Pulmonary artery endothelial cell (primary cell): ENCODE results near the gene CNKSR3. TPM values are rescaled to one million over a fixed set of nuclear protein-coding genes. Genes with fewer than 3 reads are reported as not detected.

Experiments
- DNase-seq: peaks from one replicate; pipeline ENCODE4 v3.0.0-alpha.2; 2011; ENCODE audit warnings: low read depth, low spot score
- total RNA-seq: library from RNA; depleted of rRNA; stranded (reverse); fragments of >200 nt; gene quantifications from 2 replicates; pipeline ENCODE4 v1.2.3, GENCODE V29; 2014

The CNKSR3 gene
- total RNA-seq, 1 donor from 2014 or later = 7.3 TPM

DNA sequence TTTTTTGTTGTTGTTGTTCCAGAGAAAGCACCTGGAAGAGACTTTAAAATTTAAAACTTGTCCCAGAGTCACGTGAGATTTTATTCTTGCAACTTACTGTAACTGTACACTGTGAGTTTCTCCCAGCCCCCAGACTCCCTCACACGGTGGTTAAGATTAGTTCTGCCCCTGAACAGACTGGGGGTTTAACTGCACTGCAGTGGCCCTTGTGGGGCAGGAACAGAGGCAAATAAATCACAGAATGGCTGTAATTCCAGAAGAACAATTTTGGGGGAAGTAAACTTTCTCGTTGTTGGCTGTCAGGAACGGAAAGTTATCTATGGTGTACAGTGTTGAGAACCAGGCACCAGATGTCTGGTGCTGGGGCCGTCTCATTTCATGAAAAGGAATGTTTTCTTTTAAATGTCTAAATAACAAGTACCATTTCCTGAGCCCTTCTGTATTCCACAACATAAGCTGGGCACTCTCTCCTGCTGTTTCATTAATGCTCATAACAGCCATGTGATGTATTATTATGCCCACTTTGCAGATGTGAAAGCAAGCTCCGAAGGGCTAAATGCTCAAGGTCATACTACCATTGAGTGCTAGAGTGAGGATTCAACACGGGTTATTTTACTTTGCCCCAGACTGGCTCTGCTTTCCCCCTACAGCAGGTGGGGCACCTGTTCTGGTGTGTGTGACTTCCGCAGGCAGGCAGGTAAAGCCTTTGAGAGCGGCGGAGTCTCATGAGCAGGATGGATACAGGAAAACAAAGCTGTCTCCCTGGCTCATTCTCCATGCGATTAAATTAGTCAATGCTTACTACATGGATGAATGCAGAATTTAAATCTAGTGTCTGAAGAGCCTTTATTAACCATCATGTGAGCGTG lies 30.5 kb downstream of the CNKSR3 start:
- DNase-seq = no peak

DNA sequence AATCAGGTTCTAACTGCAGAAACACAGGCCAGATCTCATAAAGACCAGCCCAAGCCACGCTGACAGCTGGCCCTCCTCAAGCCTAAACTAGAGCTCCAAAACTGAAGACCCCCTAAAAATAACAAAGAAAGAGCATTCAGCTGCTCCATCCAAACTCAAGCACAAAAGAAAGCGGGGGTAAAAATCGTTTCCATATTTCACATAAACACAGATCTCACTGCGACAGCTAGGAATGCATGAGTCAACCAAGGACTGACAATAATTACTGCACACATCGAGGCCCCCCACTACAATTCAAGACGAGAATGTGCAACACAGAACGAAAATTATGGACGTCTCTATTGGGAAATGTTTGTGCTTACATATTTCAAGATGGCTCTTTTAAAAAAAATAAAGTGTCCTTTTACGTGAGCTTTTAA lies 31.1 kb downstream of the CNKSR3 start:
- no peak for DNase-seq

DNA sequence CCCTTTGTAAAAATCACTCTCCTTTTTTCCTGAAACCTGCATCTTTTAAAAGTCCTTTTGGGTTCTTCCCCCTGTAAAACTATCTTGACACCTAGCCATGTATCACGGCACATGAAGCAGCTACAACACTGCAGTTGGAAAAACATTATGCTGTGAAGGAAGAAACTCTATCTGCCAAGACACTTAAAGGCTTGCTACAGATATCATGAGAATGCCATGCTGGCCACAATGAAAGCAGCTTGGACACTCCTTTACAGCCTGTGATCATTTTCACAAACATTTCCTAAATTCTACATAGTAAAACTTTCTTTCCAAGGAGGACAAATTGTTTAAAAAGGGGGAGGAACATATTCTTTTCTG lies 31.8 kb downstream of the CNKSR3 start:
- no peak for DNase-seq

DNA sequence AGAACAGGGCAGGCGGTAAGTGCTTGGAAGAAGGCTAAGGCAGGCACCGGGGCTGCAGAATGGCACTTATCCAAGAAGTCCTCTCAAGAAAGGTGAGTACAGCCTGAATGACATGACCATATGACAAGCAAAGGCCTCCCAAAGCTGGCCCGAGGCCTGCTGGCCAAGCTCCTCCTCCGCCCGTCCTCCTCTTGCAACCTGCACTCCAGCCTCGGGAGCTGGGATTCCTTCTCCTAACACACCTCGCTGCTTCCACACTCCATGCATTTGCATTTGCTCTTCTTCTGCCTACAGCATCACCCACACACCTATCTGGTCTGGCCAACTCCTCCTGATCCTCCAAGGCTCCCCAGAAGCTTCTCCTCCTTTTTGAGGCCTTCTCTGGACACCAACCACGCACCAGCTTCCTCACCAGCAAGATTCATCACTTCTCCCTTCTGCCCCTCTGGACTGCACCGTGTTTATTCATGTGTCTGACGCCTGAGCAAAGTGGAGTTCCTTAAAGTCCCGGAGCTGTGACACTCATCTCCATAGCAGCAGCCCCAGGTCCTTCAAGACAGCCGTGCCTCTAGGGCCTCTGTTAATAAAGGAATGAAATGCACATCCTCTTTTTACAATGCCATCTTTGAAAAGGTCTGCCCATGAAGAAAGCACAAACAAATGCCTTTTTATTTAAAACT lies 32.3 kb downstream of the CNKSR3 start:
- no peak for DNase-seq

DNA sequence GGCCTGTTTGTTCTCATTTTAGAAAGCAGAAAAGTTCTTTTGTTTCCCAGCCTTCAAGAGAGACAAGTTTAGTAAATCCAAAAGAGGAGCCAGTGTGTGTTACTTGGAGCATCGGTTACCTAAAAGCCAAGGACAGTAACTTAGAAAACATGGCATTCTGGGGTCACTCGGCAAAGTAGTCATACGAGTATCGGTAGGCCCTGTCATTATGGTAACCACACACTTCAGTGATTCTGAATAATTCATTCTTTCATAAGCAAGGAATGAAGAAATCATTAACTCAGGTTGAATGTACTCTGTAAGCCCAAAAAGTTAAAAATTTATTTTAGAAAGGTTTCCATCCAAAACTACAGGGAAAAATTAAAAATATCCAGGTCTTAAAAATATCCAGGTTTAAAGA lies 34.0 kb downstream of the CNKSR3 start:
- no peak for DNase-seq

DNA sequence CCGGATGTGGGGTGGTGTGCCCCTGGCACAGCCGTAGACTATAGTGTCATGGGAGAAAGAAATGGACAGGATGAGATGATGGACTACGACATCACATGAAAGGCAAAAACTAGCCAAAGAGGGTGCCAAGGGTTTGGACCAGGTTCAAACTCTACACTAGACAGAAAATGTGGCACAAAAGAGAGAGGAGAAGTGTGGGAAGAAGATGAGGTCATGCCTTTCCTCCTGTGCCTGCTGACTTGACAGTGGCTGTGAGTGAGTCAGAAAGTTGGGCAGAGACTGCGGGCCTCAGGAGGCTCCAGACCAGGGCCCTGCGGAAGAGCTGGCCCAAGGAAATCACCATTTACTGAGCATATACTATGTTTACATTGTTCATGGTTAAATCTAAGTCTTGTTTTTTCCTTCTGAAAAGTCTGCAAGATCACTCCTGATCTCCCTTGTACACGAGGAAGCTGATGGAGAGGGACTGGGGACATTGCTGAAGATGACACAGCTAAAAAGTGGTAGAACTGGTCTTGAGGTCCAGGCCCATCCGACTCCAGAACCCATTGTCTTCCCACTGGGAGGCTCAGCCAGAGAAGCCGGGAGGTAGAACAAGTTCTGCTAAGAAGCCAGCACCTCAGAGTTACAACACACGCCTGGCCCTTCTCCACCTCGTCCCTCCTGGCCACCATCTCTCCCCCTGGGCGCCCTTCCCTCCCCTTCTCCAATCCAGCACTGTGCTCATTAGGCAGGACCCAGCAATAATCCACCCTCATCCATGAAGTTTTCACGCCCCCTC lies 35.6 kb downstream of the CNKSR3 start:
- peak; percentile 65 for DNase-seq

DNA sequence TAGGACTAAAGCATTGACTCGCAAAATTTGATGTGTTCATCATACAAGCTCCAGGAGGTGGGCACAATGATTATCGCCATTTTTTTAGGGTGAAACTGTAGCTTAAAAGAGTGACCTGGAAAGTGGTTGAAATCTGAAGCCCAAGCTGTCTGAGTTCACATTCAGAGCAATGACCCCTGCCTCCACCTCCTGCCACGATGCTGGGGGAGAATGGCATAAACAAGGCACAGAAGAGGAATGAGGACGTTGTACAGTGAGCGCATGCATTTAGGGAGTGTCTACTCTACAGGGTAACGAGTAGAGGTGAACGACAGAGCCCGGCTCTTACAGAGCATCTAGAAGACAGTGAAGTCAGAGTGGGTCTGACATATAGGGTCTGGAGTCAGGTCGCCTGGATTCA lies 37.2 kb downstream of the CNKSR3 start:
- no peak for DNase-seq

DNA sequence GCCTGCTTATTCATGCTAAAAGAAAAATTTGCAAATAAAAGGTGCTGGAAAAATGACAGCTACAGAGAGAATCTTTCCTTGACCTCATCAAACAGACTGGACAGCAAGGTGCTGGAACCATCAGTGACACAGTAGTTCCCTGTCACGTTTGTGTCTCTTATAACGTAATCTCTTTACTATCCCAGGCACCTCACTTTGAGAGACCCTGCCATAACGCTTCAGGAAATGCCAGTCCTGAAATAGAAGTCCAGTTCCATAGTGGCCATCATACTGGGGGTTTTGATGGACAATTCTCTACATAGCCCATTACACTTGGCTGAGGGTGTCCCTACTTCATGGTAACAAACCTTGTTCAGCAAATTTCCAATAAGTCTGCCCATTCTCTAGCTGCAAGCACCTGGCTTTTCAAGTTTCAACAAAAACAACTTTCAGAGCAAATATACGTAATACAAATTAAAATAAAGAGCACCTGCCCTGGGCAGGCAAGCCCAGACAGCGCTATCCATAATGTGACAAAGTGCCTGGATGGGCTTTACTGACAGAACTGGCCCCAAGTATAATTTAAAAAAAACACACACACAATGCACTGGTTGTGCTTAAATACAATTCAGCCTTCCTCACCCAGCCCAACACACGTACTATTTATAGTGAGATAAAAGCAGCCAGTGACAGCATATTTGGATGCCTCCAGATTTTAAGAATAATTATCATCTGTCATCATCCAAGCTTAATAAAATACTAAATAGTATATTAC lies 38.7 kb downstream of the CNKSR3 start:
- DNase-seq = no peak

DNA sequence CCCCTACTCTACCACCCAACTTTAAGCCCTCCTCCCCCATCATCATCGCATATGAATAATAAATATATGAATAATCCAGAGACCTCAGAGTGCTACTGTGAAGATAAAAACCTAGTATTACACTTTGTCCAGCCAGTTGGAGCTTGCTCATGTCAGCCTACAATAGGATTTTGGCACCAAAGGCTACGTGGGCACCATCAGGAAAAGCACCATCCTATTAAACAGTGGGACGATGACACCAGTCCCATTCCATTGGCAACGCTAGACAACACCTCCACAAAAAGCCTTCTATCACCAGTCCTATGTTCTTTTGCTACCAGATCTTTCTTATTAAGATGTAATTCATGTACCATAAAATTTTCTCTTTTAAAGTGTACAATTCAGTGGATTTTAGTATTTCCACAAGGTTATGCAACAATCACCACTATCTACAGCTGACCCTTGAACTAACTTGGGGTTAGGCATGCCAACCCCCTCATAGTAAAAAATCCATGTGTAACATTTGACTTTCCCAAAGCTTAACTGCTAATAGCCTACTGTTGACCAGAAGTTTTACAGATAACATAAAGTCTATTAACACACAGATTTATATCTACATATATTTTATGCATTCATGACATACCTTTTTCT lies 41.1 kb downstream of the CNKSR3 start:
- no peak for DNase-seq

DNA sequence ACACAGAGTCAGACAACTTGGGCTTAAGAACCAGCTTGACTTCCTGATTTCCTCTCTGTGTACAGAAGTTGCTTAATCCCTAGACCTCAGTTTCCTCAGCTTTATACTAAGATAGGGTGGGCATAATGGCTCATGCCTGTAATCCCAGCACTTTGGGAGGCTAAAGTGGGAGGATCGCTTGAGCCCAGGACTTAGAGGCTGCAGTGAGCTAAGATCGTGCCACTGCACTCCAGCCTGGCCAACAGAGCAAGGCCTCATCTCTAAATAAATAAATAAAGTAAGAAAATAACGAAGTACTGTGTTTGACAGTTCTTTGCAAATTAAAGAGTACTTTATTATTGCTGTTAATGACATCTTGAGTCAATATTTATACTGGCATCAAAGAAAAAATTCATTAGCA lies 41.7 kb downstream of the CNKSR3 start:
- no peak for DNase-seq

DNA sequence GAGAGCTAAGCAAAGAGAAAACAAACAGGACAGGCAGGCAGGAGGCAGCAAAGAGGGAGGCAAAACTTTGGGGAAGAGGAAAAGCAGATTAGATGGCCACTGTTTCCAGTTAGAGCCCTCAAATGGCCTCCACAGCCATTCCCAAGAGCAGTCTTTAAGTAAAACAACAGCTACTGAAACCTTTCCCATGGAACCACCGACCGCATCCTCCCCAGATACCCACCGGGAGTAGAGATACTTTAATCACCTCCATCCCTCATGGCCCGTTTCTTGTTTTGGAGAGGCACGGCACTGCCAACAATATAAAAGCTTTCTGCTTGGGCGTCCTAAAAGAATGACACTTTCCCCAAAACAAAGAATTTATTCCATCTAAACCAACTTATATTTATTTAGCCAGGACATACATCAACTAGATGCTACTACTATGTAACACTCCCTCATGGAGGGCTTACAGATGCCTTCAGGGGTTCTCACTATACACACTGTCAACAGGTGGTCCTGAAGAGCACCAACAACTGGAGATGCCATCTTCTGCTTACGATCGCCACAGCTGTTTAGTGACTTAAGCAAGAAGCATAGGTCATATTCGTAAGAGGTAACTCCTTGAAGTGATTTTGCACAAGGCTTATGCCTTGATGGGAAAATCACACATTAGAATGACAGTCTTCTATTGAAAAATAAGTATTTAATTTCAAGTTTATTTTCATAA lies 43.4 kb downstream of the CNKSR3 start:
- DNase-seq = no peak

DNA sequence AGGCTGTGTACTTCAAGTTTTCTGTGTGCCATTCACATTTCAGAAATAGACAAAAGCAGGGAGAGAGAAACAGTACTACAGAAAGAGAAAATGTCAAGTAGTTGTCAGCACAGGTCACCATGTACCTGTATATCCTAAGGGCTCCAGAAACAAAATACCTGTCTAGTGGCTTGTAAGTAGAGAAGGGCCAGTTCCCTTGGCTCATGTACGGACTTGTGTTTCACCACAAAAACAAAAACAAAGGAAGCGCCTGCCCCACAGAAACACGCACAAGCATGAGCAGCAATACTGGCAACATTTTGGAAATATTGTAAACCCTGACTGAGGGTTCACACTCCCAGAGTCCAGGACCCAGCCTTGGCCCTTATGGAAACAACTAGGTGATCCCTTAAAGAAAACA lies 44.3 kb downstream of the CNKSR3 start:
- DNase-seq = no peak

DNA sequence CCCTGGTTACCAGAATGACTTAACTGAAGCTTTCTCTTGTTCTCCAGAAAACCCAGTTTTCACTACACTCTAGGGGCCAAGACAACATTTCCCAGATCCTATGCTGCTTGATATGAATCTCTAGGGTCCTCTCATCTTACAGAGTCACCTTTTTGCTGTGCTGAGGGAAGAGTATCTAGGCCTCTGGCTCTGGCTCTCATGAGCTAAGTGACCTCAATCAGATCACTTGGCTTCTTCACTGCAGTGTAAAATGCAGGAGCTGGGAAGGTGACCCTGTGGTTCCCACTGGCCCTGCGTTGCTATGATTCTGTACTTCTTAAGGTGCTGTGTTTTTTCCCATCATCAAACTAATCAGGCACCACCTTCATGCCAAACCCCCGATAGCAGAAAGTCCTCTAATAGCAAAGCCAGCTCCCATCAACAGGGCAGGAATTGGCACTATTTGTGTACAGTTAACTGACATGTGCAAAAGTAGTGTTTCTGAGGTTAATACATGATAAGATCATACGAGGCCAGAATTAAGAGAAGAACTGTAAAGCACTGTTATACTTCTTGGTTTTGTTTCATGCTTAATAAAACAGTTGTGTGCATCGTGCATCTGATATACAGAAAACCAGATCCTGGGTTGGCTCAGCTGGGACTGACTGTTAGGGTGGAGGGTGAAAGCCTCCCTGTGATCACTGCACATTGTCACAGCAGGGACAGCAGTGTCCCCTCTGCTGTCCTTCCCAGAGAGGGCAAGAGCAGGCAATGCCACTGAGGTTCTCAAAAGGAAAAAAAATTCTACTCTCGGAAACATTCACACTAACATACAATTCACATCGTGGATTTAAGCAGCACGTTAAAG lies 46.7 kb downstream of the CNKSR3 start:
- no peak for DNase-seq

DNA sequence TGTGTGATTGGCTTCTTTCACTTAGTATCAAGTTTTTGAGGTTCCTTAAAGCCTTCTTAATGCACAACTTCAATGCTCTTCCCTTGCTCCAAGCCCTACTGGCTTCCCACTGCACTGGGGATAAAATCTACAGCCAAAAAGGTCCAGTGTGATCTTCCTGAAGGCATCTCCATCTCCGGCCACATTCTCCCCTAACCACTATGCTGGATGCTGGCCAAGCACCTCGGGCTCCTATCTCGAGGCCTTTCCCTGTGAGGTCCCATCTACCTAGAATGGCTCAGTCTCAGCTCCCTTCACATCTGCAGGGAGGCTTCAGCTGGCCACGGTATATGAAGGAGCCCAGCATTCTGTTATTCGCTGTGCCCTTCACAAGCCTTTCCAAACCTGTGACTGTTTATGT lies 48.1 kb downstream of the CNKSR3 start:
- DNase-seq = no peak

DNA sequence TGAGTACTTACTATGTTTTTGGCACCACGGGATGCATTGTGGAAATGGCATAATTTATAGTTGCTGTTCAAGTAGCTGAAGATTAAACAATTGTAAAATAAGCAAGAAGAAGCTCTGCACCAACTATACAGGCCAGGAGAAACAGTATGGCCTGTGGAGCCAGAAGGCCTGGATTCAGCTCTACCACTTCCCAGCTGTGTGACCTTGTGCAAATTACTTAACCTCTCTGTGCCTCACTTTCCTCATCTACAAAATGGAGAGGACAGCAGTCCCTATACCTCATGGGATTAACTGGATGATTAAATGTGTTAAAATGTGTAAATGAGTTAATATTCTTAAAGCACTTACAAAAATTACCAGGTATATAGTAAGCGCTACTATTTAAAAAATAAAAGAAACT lies 49.1 kb downstream of the CNKSR3 start:
- DNase-seq = no peak

DNA sequence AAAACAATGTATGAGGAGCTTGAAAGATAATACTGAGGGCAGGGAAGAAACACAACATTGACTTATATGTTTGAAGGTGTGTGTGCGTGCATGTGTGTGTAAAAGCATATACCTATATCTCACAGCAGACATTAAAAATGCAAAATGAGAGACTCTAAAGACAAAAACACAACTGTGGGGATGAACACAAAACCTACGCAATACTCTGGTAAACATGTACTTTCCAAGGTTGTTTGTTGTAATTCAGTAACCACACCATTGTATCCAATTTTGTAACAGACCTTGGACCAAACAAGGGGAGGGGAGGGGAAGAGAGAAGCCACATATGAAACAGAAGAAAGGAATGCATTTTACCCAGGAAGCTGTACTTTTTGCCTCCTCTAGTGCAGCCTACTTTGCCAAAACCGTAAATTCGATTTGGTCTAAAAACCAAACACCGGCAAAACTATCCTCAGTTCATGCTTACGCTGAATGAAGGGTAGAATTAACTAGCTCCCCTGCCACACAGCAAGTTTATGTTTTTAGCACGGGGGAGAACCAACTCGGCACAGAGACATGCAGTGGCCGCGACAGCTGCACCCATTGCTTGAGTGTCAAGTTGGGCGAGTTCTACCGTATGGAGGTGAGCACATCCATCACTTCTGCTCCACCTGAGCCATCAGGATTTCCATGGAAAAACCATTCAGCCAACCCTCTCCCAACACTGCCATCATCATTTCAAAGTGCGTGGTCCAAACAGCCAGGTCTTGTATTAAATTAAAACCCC lies 50.0 kb downstream of the CNKSR3 start:
- DNase-seq = no peak

DNA sequence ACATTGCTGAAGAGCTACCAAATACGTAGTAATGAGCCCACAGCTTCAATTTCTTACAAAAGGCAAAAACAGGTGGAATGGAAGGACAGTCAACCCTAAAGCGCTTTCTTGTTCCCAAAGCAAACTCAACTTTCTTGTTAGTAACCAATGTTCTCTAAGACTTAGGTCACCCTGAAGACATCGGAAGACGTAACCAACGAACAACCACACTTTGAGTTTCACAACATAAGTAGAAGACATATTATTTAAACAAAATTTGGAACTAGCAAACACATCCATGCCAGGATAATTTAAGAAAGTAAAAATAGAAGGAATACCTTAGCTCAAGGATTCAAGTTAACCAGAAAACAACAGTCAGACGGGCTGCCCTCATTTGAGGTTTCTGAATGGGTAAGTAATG lies 51.0 kb downstream of the CNKSR3 start:
- no peak for DNase-seq

DNA sequence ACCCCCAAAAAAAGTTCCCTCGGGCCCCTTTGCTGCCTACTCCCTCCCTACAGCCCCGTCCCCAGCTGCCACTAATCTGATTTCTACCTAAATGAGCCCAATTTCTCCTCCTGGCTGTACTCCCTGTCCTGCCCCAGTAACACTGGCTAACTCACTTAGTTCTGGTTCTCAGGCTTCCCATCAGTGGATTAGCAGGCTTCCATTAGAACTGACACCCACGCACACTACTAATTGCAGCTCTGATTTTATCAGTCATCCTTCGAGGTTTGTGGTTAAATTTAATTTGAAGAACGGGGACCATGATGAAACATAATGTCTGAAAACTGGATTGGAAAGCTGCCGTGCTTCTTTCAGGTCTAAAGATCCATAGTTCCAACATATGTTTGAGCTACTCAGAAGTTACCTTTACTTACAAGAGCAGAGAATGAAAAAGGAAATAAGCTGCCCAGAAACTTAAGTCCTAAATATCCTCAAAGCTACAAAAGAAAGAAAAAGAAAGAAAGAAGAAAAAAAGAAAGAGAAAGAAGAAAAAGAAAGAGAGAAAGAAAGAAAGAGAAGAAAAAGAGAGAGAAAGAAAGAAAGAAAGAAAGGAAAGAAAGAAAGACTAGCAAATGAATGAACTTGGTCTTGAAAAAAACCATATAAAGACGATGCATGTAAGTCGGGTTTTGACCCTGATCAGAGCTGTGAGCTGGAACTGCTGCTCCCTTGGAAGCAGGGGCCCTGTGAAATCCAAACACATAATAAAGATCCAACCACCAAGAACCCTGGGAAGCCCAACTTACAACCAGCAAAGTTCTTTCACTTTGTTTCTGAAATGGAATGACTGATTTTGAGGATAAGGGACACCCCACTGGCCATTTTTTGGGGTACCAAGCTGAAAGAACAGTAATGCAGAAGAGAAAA lies 51.7 kb downstream of the CNKSR3 start:
- no peak for DNase-seq
